ENCODE data around the gene AVPR1B. TPM values are rescaled to one million over a fixed set of nuclear protein-coding genes. Genes with fewer than 3 reads are reported as not detected.
A peak's percentile ranks its signal among the peaks of the same experiment; 100 is the strongest.

AVPR1B gene
- total RNA-seq, 1 experiment from 2014 or later, result not detected

- Histone ChIP-seq H3K27ac (no peak overlapping the region), H3K36me3 (no peaks in the 10 kb centered on the region), H3K27me3 (replicated peaks) (peaks cover 6% of the 10 kb centered on the region), H3K9me3 (replicated peaks) (no peaks in the 10 kb centered on the region), H3K4me1 (replicated peaks) (no peaks in the 10 kb centered on the region), H3K4me3 (no peak overlapping the region)
- DNase-seq (ENCODE audit: low read depth in 1 of 2, low spot score in 2 of 2), result no peak
Observed at GRCh38 chr1:206107168-206107544, 10.0 kb downstream of the AVPR1B start.

GRCh38 chr1:206106328-206107167 lies 10.6 kb downstream of the AVPR1B start:
- Histone ChIP-seq H3K4me3 (no peak overlapping the region), H3K4me1 (replicated peaks) (no peaks in the 10 kb centered on the region), H3K27ac (no peak overlapping the region), H3K36me3 (no peaks in the 10 kb centered on the region), H3K27me3 (replicated peaks) (peaks cover 6% of the 10 kb centered on the region), H3K9me3 (replicated peaks) (no peaks in the 10 kb centered on the region)
- peak; percentile 53 to 70 for DNase-seq (ENCODE audit: low read depth in 1 of 2, low spot score in 2 of 2)

- Histone ChIP-seq H3K36me3 (no peaks in the 10 kb centered on the region), H3K27ac (no peak overlapping the region)
- DNase-seq (ENCODE audit: low read depth in 1 of 2, low spot score in 2 of 2), result no peak
Observed at GRCh38 chr1:206105464-206105995, 11.7 kb downstream of the AVPR1B start.

GRCh38 chr1:206103979-206104378 lies 13.2 kb downstream of the AVPR1B start:
- DNase-seq (ENCODE audit: low read depth in 1 of 2, low spot score in 2 of 2), result no peak
- Histone ChIP-seq H3K4me1 (replicated peaks) (no peaks in the 10 kb centered on the region), H3K36me3 (no peaks in the 10 kb centered on the region), H3K27ac (no peak overlapping the region), H3K27me3 (replicated peaks) (peaks cover 9% of the 10 kb centered on the region), H3K4me3 (no peak overlapping the region), H3K9me3 (replicated peaks) (no peaks in the 10 kb centered on the region)

More at GRCh38 chr1:206105464-206105995, 11.7 kb downstream of the AVPR1B start:
- no peak overlapping the region for H3K4me3 ChIP-seq
- peaks cover 6% of the 10 kb centered on the region for H3K27me3 ChIP-seq (replicated peaks)
- no peaks in the 10 kb centered on the region for H3K9me3 ChIP-seq (replicated peaks)
- no peaks in the 10 kb centered on the region for H3K4me1 ChIP-seq (replicated peaks)

GRCh38 chr1:206102292-206102936 lies 14.8 kb downstream of the AVPR1B start:
- Histone ChIP-seq H3K4me3 (no peak overlapping the region), H3K36me3 (no peaks in the 10 kb centered on the region), H3K27ac (no peak overlapping the region), H3K9me3 (replicated peaks) (no peaks in the 10 kb centered on the region), H3K27me3 (replicated peaks) (peaks cover 10% of the 10 kb centered on the region), H3K4me1 (replicated peaks) (no peaks in the 10 kb centered on the region)
- no peak for DNase-seq (ENCODE audit: low read depth in 1 of 2, low spot score in 2 of 2)

- Histone ChIP-seq H3K4me1 (replicated peaks) (no peaks in the 10 kb centered on the region), H3K27me3 (replicated peaks) (peaks cover 15% of the 10 kb centered on the region), H3K4me3 (no peak overlapping the region), H3K36me3 (no peaks in the 10 kb centered on the region), H3K27ac (no peak overlapping the region), H3K9me3 (replicated peaks) (no peaks in the 10 kb centered on the region)
- DNase-seq (ENCODE audit: low read depth in 1 of 2, low spot score in 2 of 2), result no peak
Observed at GRCh38 chr1:206101351-206102045, 15.7 kb downstream of the AVPR1B start.

- H3K36me3 ChIP-seq, result no peaks in the 10 kb centered on the region
- peaks cover 19% of the 10 kb centered on the region for H3K27me3 ChIP-seq (replicated peaks)
- H3K4me1 ChIP-seq (replicated peaks), result no peaks in the 10 kb centered on the region
- H3K4me3 ChIP-seq, result no peak overlapping the region
- H3K9me3 ChIP-seq (replicated peaks), result no peaks in the 10 kb centered on the region
- H3K27ac ChIP-seq, result no peak overlapping the region
- no peak for DNase-seq (ENCODE audit: low read depth in 1 of 2, low spot score in 2 of 2)
Observed at GRCh38 chr1:206100226-206100815, 16.9 kb downstream of the AVPR1B start.

- DNase-seq (ENCODE audit: low read depth in 1 of 2, low spot score in 2 of 2), result no peak
- Histone ChIP-seq H3K27ac (no peak overlapping the region), H3K4me3 (no peak overlapping the region), H3K4me1 (replicated peaks) (no peaks in the 10 kb centered on the region), H3K9me3 (replicated peaks) (no peaks in the 10 kb centered on the region), H3K27me3 (replicated peaks) (peaks cover 20% of the 10 kb centered on the region), H3K36me3 (no peaks in the 10 kb centered on the region)
Observed at GRCh38 chr1:206098242-206098919, 18.8 kb downstream of the AVPR1B start.

- no peak overlapping the region for H3K27ac ChIP-seq
- no peaks in the 10 kb centered on the region for H3K36me3 ChIP-seq
- DNase-seq (ENCODE audit: low read depth in 1 of 2, low spot score in 2 of 2), result no peak
- no peaks in the 10 kb centered on the region for H3K9me3 ChIP-seq (replicated peaks)
- no peak overlapping the region for H3K4me3 ChIP-seq
- H3K27me3 ChIP-seq (replicated peaks), result peaks cover 20% of the 10 kb centered on the region
- no peaks in the 10 kb centered on the region for H3K4me1 ChIP-seq (replicated peaks)
Observed at GRCh38 chr1:206097381-206097780, 19.8 kb downstream of the AVPR1B start.

GRCh38 chr1:206094024-206094423 lies 23.2 kb downstream of the AVPR1B start:
- Histone ChIP-seq H3K36me3 (no peaks in the 10 kb centered on the region), H3K4me3 (no peak overlapping the region), H3K27ac (no peak overlapping the region), H3K27me3 (replicated peaks) (peaks cover 26% of the 10 kb centered on the region), H3K9me3 (replicated peaks) (no peaks in the 10 kb centered on the region), H3K4me1 (replicated peaks) (no peaks in the 10 kb centered on the region)
- no peak for DNase-seq (ENCODE audit: low read depth in 1 of 2, low spot score in 2 of 2)

GRCh38 chr1:206089341-206089740 lies 27.8 kb downstream of the AVPR1B start:
- no peak overlapping the region for H3K4me3 ChIP-seq
- no peaks in the 10 kb centered on the region for H3K36me3 ChIP-seq
- DNase-seq (ENCODE audit: low read depth in 1 of 2, low spot score in 2 of 2), result no peak
- H3K9me3 ChIP-seq (replicated peaks), result no peaks in the 10 kb centered on the region
- H3K27me3 ChIP-seq (replicated peaks), result peaks cover 29% of the 10 kb centered on the region
- no peak overlapping the region for H3K27ac ChIP-seq
- H3K4me1 ChIP-seq (replicated peaks), result no peaks in the 10 kb centered on the region

GRCh38 chr1:206087091-206087490 lies 30.1 kb downstream of the AVPR1B start:
- Histone ChIP-seq H3K4me3 (no peak overlapping the region), H3K27ac (no peak overlapping the region), H3K27me3 (replicated peaks) (peaks cover 27% of the 10 kb centered on the region), H3K9me3 (replicated peaks) (no peaks in the 10 kb centered on the region), H3K4me1 (replicated peaks) (no peaks in the 10 kb centered on the region), H3K36me3 (no peaks in the 10 kb centered on the region)
- DNase-seq (ENCODE audit: low read depth in 1 of 2, low spot score in 2 of 2), result no peak

GRCh38 chr1:206083750-206084149 lies 33.4 kb downstream of the AVPR1B start:
- Histone ChIP-seq H3K4me3 (no peak overlapping the region), H3K9me3 (replicated peaks) (no peaks in the 10 kb centered on the region), H3K27ac (no peak overlapping the region), H3K36me3 (no peaks in the 10 kb centered on the region), H3K4me1 (replicated peaks) (no peaks in the 10 kb centered on the region), H3K27me3 (replicated peaks) (peaks cover 23% of the 10 kb centered on the region)
- DNase-seq (ENCODE audit: low read depth in 1 of 2, low spot score in 2 of 2), result no peak

All from SJSA1 (cell line).